Raji (cell line): ENCODE results near the gene RGMB.

Experiments used
- POLR2A ChIP-seq: IDR thresholded peaks from 2 replicates; pipeline ENCODE4 v1.6.1; 2011; ENCODE audit warnings: low read depth, low read length, control low read depth; ENCODE audit not compliant: insufficient read depth

The RGMB gene

GRCh38 chr5:98794414-98795080, 21.1 kb downstream of the RGMB start:
- no peak for TF ChIP-seq POLR2A

DNA sequence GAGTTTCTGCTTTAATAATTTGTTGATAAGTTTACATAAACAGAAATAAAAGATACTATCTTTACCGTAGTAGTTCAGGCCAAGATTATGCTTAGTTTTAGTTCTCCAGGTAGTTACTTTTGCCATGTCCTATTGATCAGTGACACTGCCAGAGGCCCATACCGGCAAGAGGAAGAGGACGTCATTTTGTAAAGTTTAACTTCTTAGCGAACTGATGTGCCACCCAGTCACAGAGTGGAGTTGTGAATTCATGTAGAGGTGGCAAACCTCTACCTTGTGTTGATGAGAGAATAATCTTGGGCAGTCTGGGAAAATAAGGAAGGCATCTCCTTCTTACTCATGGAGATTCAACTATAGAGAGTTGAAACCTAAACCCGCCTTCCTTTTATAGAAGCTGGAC, 21.8 kb downstream of the RGMB start:
- no peak for TF ChIP-seq POLR2A

DNA sequence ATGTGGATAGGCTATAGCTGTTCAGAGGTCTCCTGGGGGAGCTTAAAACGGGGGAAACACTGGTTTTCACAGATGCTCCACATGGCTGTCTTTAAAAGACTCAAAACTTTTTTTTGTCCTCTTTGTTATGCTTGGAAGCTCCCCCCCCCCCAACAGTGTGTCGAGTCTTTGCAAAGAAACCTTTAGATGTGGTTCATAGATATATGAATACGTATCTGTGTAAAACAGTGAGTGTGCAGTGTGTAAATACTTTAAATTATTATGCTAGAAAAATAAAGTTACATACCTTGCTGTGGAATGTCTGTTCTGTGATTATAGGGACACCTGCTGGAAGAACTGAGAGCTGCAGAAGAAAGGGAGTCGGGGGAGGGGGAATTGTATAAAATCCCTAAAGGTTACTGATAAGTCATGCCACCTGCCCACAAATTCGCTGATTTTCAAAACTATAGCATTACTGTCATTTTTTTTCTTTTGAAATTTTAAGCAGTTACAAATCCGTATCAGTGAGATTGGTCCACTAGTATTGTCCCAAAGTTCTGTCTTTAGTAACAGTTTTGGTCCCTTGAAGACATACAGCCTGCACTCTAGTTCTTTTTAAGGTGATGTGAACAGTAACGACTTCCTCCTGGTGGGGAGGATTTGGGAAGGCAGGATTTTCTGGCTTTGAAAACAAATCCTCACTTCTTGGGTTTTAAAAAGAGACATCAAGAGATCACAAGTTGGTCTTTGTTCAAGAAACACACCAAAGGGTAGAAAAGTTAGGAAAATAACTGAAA, 22.9 kb downstream of the RGMB start:
- no peak for TF ChIP-seq POLR2A

- no peak for TF ChIP-seq POLR2A
Measured at GRCh38 chr5:98798371-98798770, 24.9 kb downstream of the RGMB start.

DNA sequence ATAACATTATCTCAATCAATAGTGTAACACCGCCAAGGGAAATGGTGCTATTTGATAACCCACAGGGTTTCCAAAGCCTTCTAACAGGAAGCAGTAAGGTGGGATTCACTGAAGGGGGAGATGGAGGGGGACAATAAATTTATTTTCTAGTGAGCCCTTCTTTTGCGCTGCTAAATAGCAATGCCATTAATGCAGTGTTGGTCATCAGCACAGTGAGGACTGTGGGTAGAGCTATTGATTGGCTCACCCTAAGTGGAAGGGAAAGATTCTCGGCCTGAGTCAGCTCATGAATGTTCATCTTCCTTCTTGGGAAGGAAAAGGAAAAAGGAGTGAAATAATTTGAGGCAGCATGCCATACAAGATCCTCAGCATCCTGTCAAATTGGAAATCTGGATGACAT, 25.4 kb downstream of the RGMB start:
- no peak for TF ChIP-seq POLR2A

- no peak for TF ChIP-seq POLR2A
Measured at GRCh38 chr5:98804066-98804465, 30.6 kb downstream of the RGMB start.

DNA sequence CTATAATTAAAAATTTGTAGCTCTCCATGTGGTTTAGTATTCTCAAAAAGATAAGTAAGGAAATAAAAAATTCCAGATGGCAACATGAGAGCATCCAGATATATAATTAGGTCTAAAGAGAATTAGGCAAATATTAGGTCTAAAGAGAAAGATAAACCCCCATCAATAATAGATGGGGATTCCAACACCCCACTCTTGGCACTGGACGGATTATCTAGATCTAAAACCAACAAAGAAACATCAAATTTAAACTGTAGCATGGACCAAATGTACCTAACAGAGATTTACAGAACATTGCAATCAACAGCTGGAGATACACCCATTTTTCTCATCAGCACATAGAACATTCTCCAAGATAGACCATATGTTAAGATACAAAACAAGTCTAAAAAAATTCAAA, 31.6 kb downstream of the RGMB start:
- no peak for TF ChIP-seq POLR2A

DNA sequence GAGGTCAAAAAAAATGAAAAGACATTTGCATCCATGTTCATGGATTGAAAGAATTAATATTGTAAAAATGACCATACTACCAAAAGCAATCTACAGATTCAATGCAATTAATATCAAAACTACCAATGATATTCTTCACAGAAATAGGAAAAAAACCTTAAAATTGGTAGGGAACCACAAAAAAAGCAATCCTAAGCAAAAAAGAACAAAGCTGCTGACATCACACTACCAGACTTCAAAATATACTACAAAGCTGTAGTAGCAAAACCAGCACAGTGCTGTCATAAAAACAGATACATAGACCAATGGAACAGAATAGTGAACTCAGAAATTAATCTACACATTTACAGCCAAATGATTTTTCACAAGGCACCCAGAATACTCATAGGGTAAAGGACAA, 34.3 kb downstream of the RGMB start:
- no peak for TF ChIP-seq POLR2A

GRCh38 chr5:98810206-98810605, 36.7 kb downstream of the RGMB start:
- no peak for TF ChIP-seq POLR2A

GRCh38 chr5:98813755-98814154, 40.3 kb downstream of the RGMB start:
- TF ChIP-seq POLR2A: no peak

- TF ChIP-seq POLR2A: no peak
Measured at GRCh38 chr5:98816582-98817222, 43.2 kb downstream of the RGMB start.

DNA sequence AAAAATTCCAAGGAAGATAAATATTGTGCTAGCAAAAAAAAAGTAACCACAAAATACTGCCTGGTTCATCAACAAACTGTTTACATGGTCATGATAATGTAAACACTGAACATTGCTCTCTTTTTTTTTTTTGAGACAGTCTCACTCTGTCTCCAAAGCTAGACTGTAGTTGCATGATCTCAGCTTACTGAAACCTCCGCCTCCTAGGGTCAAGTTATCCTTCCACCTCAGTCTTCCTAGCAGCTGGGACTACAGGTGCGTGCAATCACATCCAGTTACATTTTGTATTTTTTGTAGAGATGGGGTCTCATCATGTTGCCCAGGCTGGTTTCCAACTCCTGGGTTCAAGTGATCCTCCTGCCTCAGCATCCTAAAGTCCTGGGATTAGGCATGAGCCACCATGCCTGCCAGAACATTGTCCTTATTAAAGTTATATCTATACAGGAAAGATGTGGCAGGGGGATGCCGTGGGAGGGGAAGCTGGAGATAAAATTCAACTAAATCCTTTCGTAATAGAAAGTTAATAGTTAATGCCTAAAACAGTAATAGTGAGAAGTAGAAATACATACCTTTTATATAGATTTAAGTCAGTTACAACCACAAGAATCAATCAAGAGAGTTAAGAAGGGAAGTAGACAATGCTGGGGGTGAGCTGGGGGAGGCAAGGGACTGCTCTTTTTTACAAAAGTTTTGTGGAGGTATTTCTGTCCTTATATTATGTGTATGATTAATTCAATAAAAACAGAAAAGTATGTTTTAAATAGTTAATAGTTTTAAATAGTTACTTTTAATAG, 52.3 kb downstream of the RGMB start:
- no peak for TF ChIP-seq POLR2A

DNA sequence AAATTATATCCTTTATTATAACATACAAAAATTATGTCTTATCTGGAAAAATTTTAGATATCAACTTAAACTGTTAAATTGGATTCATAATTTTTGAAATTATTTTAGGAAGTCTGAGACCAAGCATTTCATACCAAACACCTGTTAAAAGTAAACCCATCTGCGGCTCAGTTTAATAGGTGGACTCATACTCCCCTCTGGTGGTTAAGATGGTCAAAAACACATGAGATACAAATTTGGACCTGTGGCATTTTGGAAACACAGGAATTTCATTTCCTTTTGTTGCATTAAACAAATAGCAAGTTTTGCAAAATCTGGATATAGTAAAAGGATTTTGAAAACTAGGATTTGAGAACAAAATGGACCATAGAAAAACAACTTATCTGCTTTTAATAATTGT, 53.7 kb downstream of the RGMB start:
- TF ChIP-seq POLR2A: no peak

DNA sequence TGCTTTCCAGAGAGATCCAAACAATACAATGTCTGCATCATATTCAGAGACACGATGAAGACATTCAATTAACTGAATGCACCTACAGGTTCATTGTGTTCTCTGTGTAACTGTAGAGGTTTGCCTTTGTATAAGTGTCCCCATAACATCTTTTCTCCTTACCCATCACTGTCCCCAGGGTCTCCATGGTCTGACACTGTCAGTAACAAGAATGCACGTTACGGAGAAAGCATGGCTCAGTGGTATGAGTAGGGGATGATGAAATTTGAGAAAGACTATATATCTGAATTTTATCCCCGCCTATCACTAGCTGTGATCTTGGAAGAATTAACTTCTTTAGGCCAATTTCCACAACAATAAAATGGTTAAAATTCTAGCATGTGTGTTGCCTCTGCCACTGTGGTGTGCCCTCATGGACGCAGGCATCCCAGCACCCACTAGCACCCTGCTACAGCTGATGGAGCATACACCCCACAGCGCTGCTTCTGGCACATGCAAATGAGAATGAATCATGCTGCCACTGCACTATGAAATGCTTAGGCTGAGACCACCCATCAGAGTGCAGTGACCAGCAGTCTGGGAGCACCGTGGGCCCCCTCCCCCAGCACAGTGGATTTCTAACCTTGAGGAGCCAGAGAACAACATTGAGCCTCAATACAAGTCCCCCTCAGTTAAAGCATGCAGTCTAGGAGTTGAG, 54.3 kb downstream of the RGMB start:
- TF ChIP-seq POLR2A: no peak

DNA sequence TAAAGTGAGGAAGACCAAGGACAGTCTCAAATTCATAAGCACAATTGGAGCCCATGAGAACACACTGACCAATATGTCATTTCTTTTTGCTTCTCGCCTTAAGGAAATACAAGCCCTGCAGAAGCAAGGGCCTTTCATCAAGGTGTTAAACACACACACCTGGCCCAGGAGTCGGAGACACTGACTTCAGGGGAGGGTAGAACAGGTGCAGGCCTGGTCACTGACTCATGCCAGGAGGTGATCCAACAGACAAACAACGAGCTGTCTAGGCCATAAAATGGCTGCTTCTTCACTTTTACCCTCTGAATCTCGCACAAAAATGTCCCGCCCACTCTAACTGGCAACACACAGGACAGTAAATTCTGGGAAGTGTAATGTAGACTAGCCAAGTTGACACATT, 62.7 kb downstream of the RGMB start:
- TF ChIP-seq POLR2A: no peak
